Hepatocyte (in vitro differentiated cells): ENCODE data around the gene CHD1. TPM values are rescaled to one million over a fixed set of nuclear protein-coding genes. Genes with fewer than 3 reads are reported as not detected.
A peak's percentile ranks its signal among the peaks of the same experiment; 100 is the strongest.

Source experiments
- DNase-seq: peaks from one replicate; pipeline ENCODE4 v3.0.0-alpha.2; 2016; ENCODE audit warnings: low spot score
- H2AFZ ChIP-seq: fragments of 200-600 bp; sonication (generic); 2 replicates; pipeline ENCODE4 v1.6.0; 2016; ENCODE audit warnings: antibody characterized with exemption, mild to moderate bottlenecking
- H3K27ac ChIP-seq: fragments of 200-600 bp; sonication (generic); 2 replicates; pipeline ENCODE4 v1.5.1; 2016; ENCODE audit warnings: mild to moderate bottlenecking
- H3K27me3 ChIP-seq: fragments of 200-600 bp; sonication (generic); 2 replicates; pipeline ENCODE4 v1.6.1; 2016
- H3K36me3 ChIP-seq: fragments of 200-600 bp; sonication (generic); replicated peaks from 2 replicates; pipeline ENCODE4 v1.5.1; 2016; ENCODE audit warnings: low read depth; ENCODE audit not compliant: insufficient read depth
- H3K4me1 ChIP-seq: fragments of 200-600 bp; sonication (generic); 2 replicates; pipeline ENCODE4 v1.5.1; 2016; ENCODE audit warnings: mild to moderate bottlenecking, moderate library complexity; ENCODE audit not compliant: insufficient read depth
- H3K4me2 ChIP-seq: fragments of 200-600 bp; sonication (generic); 2 replicates; pipeline ENCODE4 v1.6.0; 2016
- H3K4me3 ChIP-seq: fragments of 200-600 bp; sonication (generic); 2 replicates; pipeline ENCODE4 v1.5.1; 2016; ENCODE audit warnings: mild to moderate bottlenecking
- H3K79me2 ChIP-seq: fragments of 200-600 bp; sonication (generic); 2 replicates; pipeline ENCODE4 v1.6.0; 2017; ENCODE audit warnings: mild to moderate bottlenecking
- H3K9me2 ChIP-seq: fragments of 200-600 bp; sonication (generic); replicated peaks from 2 replicates; pipeline ENCODE4 v1.6.0; 2017; ENCODE audit warnings: mild to moderate bottlenecking; ENCODE audit not compliant: insufficient read depth
- H3K9me3 ChIP-seq: fragments of 200-600 bp; sonication (generic); 2 replicates; pipeline ENCODE4 v1.5.1; 2016; ENCODE audit warnings: low read depth, mild to moderate bottlenecking
- H4K20me1 ChIP-seq: fragments of 200-600 bp; sonication (generic); 2 replicates; pipeline ENCODE4 v1.6.0; 2016; ENCODE audit warnings: mild to moderate bottlenecking; ENCODE audit not compliant: insufficient read depth, poor library complexity, severe bottlenecking
- CTCF ChIP-seq: fragments of 200-600 bp; sonication (generic); IDR thresholded peaks from 2 replicates; pipeline ENCODE4 v1.5.1; 2016; ENCODE audit warnings: antibody characterized with exemption, mild to moderate bottlenecking; ENCODE audit not compliant: poor library complexity
- EZH2 ChIP-seq: fragments of 200-600 bp; sonication (generic); IDR thresholded peaks from 2 replicates; pipeline ENCODE4 v1.6.1; 2016; ENCODE audit warnings: antibody characterized with exemption, mild to moderate bottlenecking, borderline replicate concordance
- EZH2phosphoT487 ChIP-seq: fragments of 200-600 bp; sonication (generic); IDR thresholded peaks from one replicate; pipeline ENCODE4 v1.6.1; 2018; ENCODE audit warnings: antibody characterized with exemption, mild to moderate bottlenecking, low read depth, moderate library complexity; ENCODE audit not compliant: unreplicated experiment, severe bottlenecking
- WGBS: methylation state at CpG from one replicate; pipeline ENCODE4 v1.1.6; 2016; ENCODE audit warnings: low lambda C conversion rate; ENCODE audit errors: missing lambda C conversion rate; 5-methylcytosine and 5-hydroxymethylcytosine counted together
- polyA plus RNA-seq: library from polyadenylated mRNA; unstranded; fragments of >200 nt; fragmentation: Nextera tagmentation; extraction: Ambion mirVana; gene quantifications from 2 replicates; pipeline ENCODE4 v1.2.1, GENCODE V29; 2016
- total RNA-seq: library from RNA; depleted of rRNA; stranded (reverse); fragments of >200 nt; gene quantifications from 2 replicates; pipeline ENCODE4 v1.2.3, GENCODE V29; 2014

The CHD1 gene
- total and polyA plus RNA-seq, 2 experiments from 2014 or later: 14.2 to 81.4 TPM

- Histone ChIP-seq H3K4me2 (no peak overlapping the region), H3K27ac (no peak overlapping the region), H3K27me3 (no peaks in the 10 kb centered on the region), H3K4me1 (no peaks in the 10 kb centered on the region), H3K36me3 (no peaks in the 10 kb centered on the region), H3K4me3 (no peak overlapping the region), H2AFZ (no peak overlapping the region), H3K79me2 (no peaks in the 10 kb centered on the region), H4K20me1 (no peaks in the 10 kb centered on the region), H3K9me2 (no peaks in the 10 kb centered on the region), H3K9me3 (no peaks in the 10 kb centered on the region)
- peak; percentile 20 for DNase-seq
- WGBS: 81% methylated on average over 6 of the region's 6 CpGs
- TF ChIP-seq EZH2 (no peak), EZH2phosphoT487 (no peak), CTCF (no peak)
Observed at GRCh38 chr5:98816582-98817222, 112.1 kb downstream of the CHD1 start.

- no peak overlapping the region for H2AFZ ChIP-seq
- H3K79me2 ChIP-seq: no peaks in the 10 kb centered on the region
- no peak for DNase-seq
- H3K9me2 ChIP-seq: no peaks in the 10 kb centered on the region
- no peaks in the 10 kb centered on the region for H3K36me3 ChIP-seq
- no peaks in the 10 kb centered on the region for H4K20me1 ChIP-seq
- no peak overlapping the region for H3K27ac ChIP-seq
- no peaks in the 10 kb centered on the region for H3K27me3 ChIP-seq
- TF ChIP-seq CTCF (no peak), EZH2 (no peak), EZH2phosphoT487 (no peak)
- H3K4me2 ChIP-seq: no peak overlapping the region
- WGBS: 93% methylated on average over 3 of the region's 3 CpGs
- no peak overlapping the region for H3K4me3 ChIP-seq
- no peaks in the 10 kb centered on the region for H3K4me1 ChIP-seq
- H3K9me3 ChIP-seq: no peaks in the 10 kb centered on the region
Observed at GRCh38 chr5:98813755-98814154, 115.1 kb downstream of the CHD1 start.

- H4K20me1 ChIP-seq: no peaks in the 10 kb centered on the region
- DNase-seq: no peak
- no peak overlapping the region for H2AFZ ChIP-seq
- H3K4me1 ChIP-seq: no peaks in the 10 kb centered on the region
- TF ChIP-seq CTCF: no peak
- TF ChIP-seq EZH2phosphoT487: no peak
- no peak for TF ChIP-seq EZH2
- H3K4me2 ChIP-seq: no peak overlapping the region
- H3K79me2 ChIP-seq: no peaks in the 10 kb centered on the region
- WGBS: 34% methylated on average over 2 of the region's 2 CpGs
- H3K27me3 ChIP-seq: no peaks in the 10 kb centered on the region
- no peaks in the 10 kb centered on the region for H3K9me3 ChIP-seq
- no peaks in the 10 kb centered on the region for H3K9me2 ChIP-seq
- no peak overlapping the region for H3K27ac ChIP-seq
- H3K36me3 ChIP-seq: no peaks in the 10 kb centered on the region
- H3K4me3 ChIP-seq: no peak overlapping the region
Observed at GRCh38 chr5:98810206-98810605, 118.6 kb downstream of the CHD1 start.

- no peak for DNase-seq
- H3K27ac ChIP-seq: no peak overlapping the region
- H3K9me3 ChIP-seq: no peaks in the 10 kb centered on the region
- no peaks in the 10 kb centered on the region for H3K79me2 ChIP-seq
- H4K20me1 ChIP-seq: no peaks in the 10 kb centered on the region
- H3K9me2 ChIP-seq: no peaks in the 10 kb centered on the region
- no peak overlapping the region for H2AFZ ChIP-seq
- H3K36me3 ChIP-seq: no peaks in the 10 kb centered on the region
- TF ChIP-seq CTCF (no peak), EZH2phosphoT487 (no peak), EZH2 (no peak)
- H3K4me2 ChIP-seq: no peak overlapping the region
- H3K4me1 ChIP-seq: no peaks in the 10 kb centered on the region
- H3K27me3 ChIP-seq: no peaks in the 10 kb centered on the region
- H3K4me3 ChIP-seq: no peak overlapping the region
Observed at GRCh38 chr5:98807806-98808205, 121.0 kb downstream of the CHD1 start.
